ENCODE data around the gene KHDC4. TPM values are rescaled to one million over a fixed set of nuclear protein-coding genes. Genes with fewer than 3 reads are reported as not detected.

The KHDC4 gene
- total and polyA plus RNA-seq, 9 of the 15 experiments (the other 6 are each of a cell fraction or from before 2014, with no cell fraction given) = 12.1 to 185 (median 65.6) TPM

DNA sequence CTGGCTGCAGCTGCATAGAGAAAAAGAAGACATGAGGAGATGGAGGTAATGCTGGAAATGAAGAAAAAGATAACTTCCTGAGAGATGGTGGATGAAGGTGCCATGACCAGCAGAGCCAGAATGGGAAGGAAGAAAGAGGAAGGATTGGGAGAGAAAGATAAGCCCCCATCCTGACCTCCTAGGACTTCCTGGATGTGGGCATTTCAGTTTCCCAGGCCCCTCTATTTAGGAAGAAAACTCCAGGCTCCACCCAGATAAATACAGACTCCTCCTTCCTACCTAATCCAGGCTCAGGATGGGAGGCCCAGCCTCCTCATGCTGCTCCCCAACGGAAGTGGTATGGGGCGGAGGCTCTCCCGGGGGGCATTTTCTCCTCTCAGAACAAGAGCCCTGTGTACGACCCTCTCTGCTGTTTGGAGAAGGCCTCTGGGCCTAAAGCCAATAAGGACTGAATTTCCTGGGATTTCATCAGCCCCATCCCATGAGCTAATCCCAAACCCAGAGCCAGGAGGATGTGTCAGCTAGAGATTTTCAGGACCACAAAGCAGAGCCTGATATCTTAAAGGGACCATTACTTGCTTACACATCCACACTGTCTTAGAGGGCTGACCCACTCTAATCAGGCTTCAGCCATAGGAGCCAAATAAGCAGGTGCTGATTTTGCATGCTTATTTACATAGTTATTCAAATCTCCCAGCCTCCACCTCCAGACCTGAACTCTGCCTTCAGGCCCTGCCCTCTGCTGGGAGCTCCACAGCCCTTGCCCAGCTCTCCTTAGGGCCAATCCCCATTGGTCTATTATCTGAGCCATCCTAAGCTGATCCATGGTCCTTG lies 49.2 kb upstream of the KHDC4 start (continued):
- TF ChIP-seq, protein P1, sequence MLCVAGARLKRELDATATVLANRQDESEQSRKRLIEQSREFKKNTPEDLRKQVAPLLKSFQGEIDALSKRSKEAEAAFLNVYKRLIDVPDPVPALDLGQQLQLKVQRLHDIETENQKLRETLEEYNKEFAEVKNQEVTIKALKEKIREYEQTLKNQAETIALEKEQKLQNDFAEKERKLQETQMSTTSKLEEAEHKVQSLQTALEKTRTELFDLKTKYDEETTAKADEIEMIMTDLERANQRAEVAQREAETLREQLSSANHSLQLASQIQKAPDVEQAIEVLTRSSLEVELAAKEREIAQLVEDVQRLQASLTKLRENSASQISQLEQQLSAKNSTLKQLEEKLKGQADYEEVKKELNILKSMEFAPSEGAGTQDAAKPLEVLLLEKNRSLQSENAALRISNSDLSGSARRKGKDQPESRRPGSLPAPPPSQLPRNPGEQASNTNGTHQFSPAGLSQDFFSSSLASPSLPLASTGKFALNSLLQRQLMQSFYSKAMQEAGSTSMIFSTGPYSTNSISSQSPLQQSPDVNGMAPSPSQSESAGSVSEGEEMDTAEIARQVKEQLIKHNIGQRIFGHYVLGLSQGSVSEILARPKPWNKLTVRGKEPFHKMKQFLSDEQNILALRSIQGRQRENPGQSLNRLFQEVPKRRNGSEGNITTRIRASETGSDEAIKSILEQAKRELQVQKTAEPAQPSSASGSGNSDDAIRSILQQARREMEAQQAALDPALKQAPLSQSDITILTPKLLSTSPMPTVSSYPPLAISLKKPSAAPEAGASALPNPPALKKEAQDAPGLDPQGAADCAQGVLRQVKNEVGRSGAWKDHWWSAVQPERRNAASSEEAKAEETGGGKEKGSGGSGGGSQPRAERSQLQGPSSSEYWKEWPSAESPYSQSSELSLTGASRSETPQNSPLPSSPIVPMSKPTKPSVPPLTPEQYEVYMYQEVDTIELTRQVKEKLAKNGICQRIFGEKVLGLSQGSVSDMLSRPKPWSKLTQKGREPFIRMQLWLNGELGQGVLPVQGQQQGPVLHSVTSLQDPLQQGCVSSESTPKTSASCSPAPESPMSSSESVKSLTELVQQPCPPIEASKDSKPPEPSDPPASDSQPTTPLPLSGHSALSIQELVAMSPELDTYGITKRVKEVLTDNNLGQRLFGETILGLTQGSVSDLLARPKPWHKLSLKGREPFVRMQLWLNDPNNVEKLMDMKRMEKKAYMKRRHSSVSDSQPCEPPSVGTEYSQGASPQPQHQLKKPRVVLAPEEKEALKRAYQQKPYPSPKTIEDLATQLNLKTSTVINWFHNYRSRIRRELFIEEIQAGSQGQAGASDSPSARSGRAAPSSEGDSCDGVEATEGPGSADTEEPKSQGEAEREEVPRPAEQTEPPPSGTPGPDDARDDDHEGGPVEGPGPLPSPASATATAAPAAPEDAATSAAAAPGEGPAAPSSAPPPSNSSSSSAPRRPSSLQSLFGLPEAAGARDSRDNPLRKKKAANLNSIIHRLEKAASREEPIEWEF (CRISPR knock-in tag; IDR thresholded peaks at IDR 0.05) = no peak
- TF ChIP-seq, protein P2, sequence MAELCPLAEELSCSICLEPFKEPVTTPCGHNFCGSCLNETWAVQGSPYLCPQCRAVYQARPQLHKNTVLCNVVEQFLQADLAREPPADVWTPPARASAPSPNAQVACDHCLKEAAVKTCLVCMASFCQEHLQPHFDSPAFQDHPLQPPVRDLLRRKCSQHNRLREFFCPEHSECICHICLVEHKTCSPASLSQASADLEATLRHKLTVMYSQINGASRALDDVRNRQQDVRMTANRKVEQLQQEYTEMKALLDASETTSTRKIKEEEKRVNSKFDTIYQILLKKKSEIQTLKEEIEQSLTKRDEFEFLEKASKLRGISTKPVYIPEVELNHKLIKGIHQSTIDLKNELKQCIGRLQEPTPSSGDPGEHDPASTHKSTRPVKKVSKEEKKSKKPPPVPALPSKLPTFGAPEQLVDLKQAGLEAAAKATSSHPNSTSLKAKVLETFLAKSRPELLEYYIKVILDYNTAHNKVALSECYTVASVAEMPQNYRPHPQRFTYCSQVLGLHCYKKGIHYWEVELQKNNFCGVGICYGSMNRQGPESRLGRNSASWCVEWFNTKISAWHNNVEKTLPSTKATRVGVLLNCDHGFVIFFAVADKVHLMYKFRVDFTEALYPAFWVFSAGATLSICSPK (IDR thresholded peaks at IDR 0.05; ENCODE audit: borderline replicate concordance) = no peak
- TF ChIP-seq BCL6 (CRISPR knock-in tag; IDR thresholded peaks at IDR 0.05) = no peak
- TF ChIP-seq LCOR (CRISPR knock-in tag; IDR thresholded peaks at IDR 0.05) = no peak
- no peak for TF ChIP-seq MAFK (IDR thresholded peaks at IDR 0.05; ENCODE audit: low read length)
- TF ChIP-seq, protein P3, sequence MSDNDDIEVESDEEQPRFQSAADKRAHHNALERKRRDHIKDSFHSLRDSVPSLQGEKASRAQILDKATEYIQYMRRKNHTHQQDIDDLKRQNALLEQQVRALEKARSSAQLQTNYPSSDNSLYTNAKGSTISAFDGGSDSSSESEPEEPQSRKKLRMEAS (CRISPR knock-in tag; IDR thresholded peaks at IDR 0.05) = no peak; the same call in 1 of the 2 replicates
- TF ChIP-seq, protein P4, sequence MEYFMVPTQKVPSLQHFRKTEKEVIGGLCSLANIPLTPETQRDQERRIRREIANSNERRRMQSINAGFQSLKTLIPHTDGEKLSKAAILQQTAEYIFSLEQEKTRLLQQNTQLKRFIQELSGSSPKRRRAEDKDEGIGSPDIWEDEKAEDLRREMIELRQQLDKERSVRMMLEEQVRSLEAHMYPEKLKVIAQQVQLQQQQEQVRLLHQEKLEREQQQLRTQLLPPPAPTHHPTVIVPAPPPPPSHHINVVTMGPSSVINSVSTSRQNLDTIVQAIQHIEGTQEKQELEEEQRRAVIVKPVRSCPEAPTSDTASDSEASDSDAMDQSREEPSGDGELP (CRISPR knock-in tag; IDR thresholded peaks at IDR 0.05; ENCODE audit: borderline replicate concordance) = 0 out of 2 replicates have a peak, but pooled peaks have one; percentile 22
- no peak for TF ChIP-seq ZNF282 (CRISPR knock-in tag; IDR thresholded peaks at IDR 0.05)
- TF ChIP-seq SRSF1 (IDR thresholded peaks at IDR 0.05; ENCODE audit: low read depth, low read length) = no peak
- TF ChIP-seq SAFB2 (IDR thresholded peaks at IDR 0.05; ENCODE audit: borderline replicate concordance, low read depth, low read length, severe bottlenecking) = no peak
- TF ChIP-seq NBN (IDR thresholded peaks at IDR 0.05; ENCODE audit: low read depth) = 0 out of 2 replicates have a peak, but pooled peaks have one; percentile 45
- TF ChIP-seq SMC3 (conservative IDR thresholded peaks at IDR 0.05; ENCODE audit: insufficient read depth, low read depth, low read length) = no peak
- TF ChIP-seq KAT8 (IDR thresholded peaks at IDR 0.05; ENCODE audit: low read depth) = no peak
- no peak for TF ChIP-seq BRF1 (IDR thresholded peaks at IDR 0.05; ENCODE audit: borderline replicate concordance, extremely low read depth, insufficient read length)
- TF ChIP-seq HOXB6 (CRISPR knock-in tag; IDR thresholded peaks at IDR 0.05; ENCODE audit: borderline replicate concordance) = no peak
- TF ChIP-seq, protein P5, sequence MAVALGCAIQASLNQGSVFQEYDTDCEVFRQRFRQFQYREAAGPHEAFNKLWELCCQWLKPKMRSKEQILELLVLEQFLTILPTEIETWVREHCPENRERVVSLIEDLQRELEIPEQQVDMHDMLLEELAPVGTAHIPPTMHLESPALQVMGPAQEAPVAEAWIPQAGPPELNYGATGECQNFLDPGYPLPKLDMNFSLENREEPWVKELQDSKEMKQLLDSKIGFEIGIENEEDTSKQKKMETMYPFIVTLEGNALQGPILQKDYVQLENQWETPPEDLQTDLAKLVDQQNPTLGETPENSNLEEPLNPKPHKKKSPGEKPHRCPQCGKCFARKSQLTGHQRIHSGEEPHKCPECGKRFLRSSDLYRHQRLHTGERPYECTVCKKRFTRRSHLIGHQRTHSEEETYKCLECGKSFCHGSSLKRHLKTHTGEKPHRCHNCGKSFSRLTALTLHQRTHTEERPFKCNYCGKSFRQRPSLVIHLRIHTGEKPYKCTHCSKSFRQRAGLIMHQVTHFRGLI (CRISPR knock-in tag; IDR thresholded peaks at IDR 0.05) = no peak

All from K562 (cell line).